ENCODE data around the gene C16orf87.

GRCh38 chr16:46777804-46778203 is 53.2 kb downstream of the C16orf87 start:
- TF ChIP-seq YY1 (IDR thresholded peaks at IDR 0.05; ENCODE audit: insufficient read depth, insufficient read length): no peak
- TF ChIP-seq ZNF274 (IDR thresholded peaks at IDR 0.05; ENCODE audit: low read depth, low read length): no peak
